HL-60 (cell line): ENCODE measurements around the gene CDC5L.

ENCODE experiments used
- DNase-seq, 2 experiments: peaks; one replicate each; pipeline ENCODE4 v3.0.0-alpha.2; 2010 to 2020; ENCODE audit warnings: low read depth in 1 of 2, low spot score in 1 of 2
- H3K27ac ChIP-seq: fragments of 250-450 bp; sonication (Bioruptor Pico); replicated peaks from 2 replicates; pipeline ENCODE4 v1.5.1; 2020; ENCODE audit warnings: mild to moderate bottlenecking, moderate library complexity
- H3K27me3 ChIP-seq: fragments of 250-450 bp; sonication (Bioruptor Pico); 2 replicates; pipeline ENCODE4 v1.5.1; 2021; ENCODE audit warnings: mild to moderate bottlenecking, moderate library complexity; ENCODE audit not compliant: insufficient read depth, poor library complexity, severe bottlenecking
- H3K4me3 ChIP-seq: replicated peaks from 2 replicates; pipeline ENCODE4 v1.5.1; 2011; ENCODE audit warnings: mild to moderate bottlenecking, control low read depth, low read length; ENCODE audit not compliant: insufficient read depth
- GABPA ChIP-seq: IDR thresholded peaks from 2 replicates; pipeline ENCODE4 v1.6.1; 2012; ENCODE audit warnings: low read depth
- POLR2AphosphoS5 ChIP-seq: IDR thresholded peaks from 2 replicates; pipeline ENCODE4 v1.6.1; 2012; ENCODE audit warnings: low read depth
- SPI1 ChIP-seq: IDR thresholded peaks from 2 replicates; pipeline ENCODE4 v1.6.1; 2012; ENCODE audit warnings: low read depth, mild to moderate bottlenecking, borderline replicate concordance
- TF ChIP-seq, protein P1 (sequence below): IDR thresholded peaks from 2 replicates; pipeline ENCODE4 v1.6.1; 2012; ENCODE audit warnings: low read depth; ENCODE audit not compliant: insufficient replicate concordance
- TF ChIP-seq, protein P2 (sequence below): IDR thresholded peaks from one replicate; pipeline ENCODE4 v1.5.1; 2011; ENCODE audit warnings: low read length, control low read depth, inconsistent platforms; ENCODE audit not compliant: insufficient read depth

The CDC5L gene

DNA sequence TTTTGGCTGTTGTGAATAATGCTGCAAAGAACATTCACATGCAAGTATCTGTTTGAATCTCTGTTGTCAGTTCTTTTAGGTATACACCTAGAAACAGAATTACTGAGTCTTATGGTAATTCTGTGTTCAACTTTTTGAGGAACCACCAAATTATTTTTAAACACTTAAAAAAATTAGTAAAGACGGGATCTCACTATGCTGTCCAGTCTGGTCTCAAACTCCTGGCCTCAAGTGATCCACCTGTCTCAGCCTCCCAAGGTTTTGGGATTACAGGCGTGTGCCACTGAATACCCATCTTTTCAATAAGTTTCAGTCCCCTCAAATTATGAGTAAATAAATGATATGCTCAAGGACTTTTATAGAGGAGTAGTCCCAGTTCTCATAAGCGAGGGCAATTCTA lies 27.5 kb upstream of the CDC5L start:
- Histone ChIP-seq H3K4me3 (no peak overlapping the region), H3K27ac (no peak overlapping the region), H3K27me3 (no peaks in the 10 kb centered on the region)
- TF ChIP-seq, protein P1, sequence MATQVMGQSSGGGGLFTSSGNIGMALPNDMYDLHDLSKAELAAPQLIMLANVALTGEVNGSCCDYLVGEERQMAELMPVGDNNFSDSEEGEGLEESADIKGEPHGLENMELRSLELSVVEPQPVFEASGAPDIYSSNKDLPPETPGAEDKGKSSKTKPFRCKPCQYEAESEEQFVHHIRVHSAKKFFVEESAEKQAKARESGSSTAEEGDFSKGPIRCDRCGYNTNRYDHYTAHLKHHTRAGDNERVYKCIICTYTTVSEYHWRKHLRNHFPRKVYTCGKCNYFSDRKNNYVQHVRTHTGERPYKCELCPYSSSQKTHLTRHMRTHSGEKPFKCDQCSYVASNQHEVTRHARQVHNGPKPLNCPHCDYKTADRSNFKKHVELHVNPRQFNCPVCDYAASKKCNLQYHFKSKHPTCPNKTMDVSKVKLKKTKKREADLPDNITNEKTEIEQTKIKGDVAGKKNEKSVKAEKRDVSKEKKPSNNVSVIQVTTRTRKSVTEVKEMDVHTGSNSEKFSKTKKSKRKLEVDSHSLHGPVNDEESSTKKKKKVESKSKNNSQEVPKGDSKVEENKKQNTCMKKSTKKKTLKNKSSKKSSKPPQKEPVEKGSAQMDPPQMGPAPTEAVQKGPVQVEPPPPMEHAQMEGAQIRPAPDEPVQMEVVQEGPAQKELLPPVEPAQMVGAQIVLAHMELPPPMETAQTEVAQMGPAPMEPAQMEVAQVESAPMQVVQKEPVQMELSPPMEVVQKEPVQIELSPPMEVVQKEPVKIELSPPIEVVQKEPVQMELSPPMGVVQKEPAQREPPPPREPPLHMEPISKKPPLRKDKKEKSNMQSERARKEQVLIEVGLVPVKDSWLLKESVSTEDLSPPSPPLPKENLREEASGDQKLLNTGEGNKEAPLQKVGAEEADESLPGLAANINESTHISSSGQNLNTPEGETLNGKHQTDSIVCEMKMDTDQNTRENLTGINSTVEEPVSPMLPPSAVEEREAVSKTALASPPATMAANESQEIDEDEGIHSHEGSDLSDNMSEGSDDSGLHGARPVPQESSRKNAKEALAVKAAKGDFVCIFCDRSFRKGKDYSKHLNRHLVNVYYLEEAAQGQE = no peak
- TF ChIP-seq SPI1 (no peak), GABPA (no peak), POLR2AphosphoS5 (no peak)
- TF ChIP-seq, protein P2, sequence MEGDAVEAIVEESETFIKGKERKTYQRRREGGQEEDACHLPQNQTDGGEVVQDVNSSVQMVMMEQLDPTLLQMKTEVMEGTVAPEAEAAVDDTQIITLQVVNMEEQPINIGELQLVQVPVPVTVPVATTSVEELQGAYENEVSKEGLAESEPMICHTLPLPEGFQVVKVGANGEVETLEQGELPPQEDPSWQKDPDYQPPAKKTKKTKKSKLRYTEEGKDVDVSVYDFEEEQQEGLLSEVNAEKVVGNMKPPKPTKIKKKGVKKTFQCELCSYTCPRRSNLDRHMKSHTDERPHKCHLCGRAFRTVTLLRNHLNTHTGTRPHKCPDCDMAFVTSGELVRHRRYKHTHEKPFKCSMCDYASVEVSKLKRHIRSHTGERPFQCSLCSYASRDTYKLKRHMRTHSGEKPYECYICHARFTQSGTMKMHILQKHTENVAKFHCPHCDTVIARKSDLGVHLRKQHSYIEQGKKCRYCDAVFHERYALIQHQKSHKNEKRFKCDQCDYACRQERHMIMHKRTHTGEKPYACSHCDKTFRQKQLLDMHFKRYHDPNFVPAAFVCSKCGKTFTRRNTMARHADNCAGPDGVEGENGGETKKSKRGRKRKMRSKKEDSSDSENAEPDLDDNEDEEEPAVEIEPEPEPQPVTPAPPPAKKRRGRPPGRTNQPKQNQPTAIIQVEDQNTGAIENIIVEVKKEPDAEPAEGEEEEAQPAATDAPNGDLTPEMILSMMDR = no peak
- no peak for DNase-seq

DNA sequence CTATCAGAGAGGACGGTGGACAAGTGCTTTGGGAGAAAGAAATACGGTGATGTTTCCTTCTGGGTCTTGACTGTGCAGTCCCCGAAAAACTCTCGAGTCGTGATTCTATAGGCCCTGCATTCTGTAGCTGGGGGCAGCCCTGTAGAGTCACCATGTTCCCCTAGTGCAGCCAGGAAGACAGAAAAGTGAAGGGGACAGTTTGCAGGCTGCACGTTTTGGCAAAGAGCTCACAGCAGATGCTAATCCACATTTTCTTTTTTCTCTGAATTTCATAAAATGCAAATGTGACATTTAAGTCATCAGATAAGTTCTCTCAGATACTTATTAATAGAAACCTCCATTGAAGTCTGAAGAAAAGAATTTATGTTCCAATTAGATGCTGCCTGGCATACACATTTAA lies 25.6 kb upstream of the CDC5L start:
- no peaks in the 10 kb centered on the region for H3K27me3 ChIP-seq
- DNase-seq = no peak
- H3K4me3 ChIP-seq = no peak overlapping the region
- TF ChIP-seq GABPA (no peak), SPI1 (no peak), POLR2AphosphoS5 (no peak)
- TF ChIP-seq, protein P1 = no peak
- TF ChIP-seq, protein P2 = no peak
- H3K27ac ChIP-seq = no peak overlapping the region

DNA sequence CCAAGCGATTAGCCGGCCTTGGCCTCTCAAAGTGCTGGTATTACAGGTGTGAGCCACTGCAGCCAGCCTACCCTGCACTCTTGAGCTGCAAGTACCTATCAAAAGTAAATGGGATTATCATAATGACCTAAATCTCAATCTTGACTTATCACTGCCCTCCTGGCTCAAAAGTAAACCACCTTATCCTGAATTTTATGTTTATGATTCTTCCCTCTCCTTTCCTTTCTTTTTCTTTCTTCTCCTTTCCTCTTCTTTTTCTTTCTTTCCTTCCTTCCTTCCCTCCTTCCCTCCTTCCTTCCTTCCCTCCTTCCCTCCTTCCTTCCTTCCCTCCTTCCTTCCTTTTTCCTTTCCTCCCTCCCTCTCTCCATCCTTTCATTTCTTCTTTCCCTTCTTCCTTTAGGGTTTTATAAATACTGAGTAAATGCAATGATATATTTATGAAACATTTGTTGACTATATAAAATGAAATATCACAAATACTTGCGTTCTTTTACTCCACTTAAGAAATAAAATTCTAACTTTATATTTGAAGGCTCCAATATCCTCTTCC lies 24.1 kb upstream of the CDC5L start:
- H3K27me3 ChIP-seq = no peaks in the 10 kb centered on the region
- no peak for TF ChIP-seq SPI1
- TF ChIP-seq POLR2AphosphoS5 = no peak
- TF ChIP-seq GABPA = no peak
- TF ChIP-seq, protein P1 = no peak
- TF ChIP-seq, protein P2 = no peak
- H3K27ac ChIP-seq = no peak overlapping the region
- no peak overlapping the region for H3K4me3 ChIP-seq
- DNase-seq = no peak
